GM18499 (cell line): ENCODE results near the gene P4HB.

Experiments used
- ATAC-seq: cut with Tn5 transposase; IDR thresholded peaks from one replicate; pipeline ENCODE4 v1.9.1; 2021; ENCODE audit warnings: moderate number of reproducible peaks; ENCODE audit not compliant: insufficient read depth, unreplicated experiment

P4HB gene

DNA sequence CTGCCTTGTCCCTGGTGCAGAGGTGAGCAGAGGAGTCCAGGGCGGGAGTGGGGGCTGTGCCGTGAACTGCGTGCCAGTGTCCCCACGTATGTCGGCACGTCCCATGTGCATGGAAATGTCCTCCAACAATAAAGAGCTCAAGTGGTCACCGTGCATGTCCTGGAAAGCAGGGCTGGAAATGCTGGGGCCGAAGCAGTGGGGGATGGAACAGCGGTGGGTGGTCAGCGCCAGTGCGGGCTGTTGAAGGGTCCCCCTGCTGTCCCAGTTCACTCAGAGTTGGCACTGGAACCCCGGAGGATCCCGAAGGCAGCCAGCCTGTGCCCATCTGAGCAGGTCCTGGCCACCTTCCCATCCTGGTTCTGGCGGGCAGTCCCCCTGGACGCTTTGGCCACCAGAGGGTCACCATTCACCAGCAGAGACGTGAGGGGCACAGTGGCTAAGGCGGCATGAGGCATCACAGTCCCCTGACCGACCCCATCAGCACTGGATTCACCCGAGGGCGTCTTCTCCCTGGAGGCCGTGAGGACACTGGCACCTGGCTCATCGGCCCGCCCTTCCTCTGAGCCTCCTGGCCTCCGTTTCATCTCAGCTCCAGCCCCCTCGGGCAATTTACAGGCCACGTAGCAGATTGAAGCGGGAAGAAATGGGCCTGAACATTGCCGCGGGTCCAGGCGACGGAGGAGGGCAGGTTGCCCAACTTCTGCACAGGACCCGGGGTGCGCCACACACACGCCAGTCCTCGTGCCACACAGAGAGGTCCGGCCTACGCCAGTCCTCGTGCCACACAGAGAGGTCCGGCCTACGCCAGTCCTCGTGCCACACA lies 46.3 kb downstream of the P4HB start:
- ATAC-seq, result no peak

DNA sequence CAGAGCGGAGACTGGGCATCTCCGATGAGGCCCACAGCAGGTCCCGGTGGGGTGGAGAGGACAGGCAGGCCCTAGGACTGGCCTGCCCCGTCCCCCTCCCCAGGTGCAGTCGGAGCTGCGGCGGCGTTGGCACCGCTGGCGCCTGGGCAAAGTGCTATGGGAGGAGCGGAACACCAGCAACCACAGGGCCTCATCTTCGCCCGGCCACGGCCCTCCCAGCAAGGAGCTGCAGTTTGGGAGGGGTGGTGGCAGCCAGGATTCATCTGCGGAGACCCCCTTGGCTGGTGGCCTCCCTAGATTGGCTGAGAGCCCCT lies 47.0 kb downstream of the P4HB start:
- ATAC-seq, result no peak

DNA sequence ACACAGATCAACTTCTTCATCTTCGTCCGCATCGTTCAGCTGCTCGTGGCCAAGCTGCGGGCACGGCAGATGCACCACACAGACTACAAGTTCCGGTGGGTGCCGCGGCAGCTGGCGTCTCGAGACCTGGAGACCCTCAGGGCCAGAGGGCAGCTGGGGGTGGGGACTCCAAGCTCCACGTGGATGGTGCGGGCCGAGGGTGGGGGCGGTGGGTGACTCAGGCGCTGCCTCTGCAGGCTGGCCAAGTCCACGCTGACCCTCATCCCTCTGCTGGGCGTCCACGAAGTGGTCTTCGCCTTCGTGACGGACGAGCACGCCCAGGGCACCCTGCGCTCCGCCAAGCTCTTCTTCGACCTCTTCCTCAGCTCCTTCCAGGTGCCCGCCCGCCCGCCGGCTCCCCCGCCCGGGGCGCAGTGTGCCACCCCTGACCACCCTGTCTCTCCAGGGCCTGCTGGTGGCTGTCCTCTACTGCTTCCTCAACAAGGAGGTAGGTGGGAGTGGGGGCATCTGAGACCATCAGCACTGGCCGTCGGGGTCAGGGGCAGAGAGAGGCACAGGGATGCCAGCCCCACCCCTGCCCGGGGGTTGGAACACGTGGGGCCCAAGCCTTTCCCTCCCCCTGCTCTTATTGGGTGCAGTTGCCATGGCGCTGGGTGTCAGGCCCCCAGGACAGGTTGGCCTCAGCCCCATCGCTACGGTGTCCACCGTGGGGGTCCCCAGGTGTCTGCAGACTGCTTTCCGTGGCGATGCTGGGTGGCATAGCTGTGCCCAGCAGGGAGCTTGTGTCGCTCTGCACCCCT lies 47.6 kb downstream of the P4HB start:
- ATAC-seq, result no peak

DNA sequence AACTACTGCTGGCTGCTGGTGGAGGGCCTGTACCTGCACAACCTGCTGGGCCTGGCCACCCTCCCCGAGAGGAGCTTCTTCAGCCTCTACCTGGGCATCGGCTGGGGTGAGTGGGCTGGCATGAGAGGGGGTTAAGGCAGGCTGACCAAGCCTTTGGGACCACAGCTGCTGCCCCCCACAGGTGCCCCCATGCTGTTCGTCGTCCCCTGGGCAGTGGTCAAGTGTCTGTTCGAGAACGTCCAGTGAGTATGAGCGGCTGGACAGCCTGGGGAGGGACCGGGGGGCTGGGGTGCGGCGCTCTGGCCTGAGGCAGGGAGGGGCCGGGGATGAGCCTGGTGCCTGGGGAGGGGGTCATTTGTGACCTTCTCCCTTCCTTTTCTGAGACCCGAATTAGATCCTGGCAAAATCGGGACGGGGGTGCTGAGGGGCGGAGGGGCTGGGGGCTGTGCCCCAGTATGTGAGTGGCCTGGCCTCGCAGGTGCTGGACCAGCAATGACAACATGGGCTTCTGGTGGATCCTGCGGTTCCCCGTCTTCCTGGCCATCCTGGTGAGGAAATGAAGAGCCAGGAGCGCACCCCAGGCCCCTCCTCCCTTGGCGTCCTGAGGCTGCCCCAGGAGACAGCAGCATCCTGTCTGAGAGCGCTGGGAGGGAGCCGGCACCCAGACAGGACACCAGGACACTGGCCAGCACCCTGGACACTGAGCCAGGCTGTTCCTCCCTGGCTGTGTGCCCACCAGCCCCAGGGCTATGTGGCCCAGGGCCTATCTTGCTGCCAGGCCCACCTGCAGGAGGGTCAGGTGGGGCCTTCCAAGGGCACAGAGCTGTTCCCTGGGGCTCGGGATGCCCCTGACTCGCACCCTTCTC lies 48.4 kb downstream of the P4HB start:
- ATAC-seq, result no peak

DNA sequence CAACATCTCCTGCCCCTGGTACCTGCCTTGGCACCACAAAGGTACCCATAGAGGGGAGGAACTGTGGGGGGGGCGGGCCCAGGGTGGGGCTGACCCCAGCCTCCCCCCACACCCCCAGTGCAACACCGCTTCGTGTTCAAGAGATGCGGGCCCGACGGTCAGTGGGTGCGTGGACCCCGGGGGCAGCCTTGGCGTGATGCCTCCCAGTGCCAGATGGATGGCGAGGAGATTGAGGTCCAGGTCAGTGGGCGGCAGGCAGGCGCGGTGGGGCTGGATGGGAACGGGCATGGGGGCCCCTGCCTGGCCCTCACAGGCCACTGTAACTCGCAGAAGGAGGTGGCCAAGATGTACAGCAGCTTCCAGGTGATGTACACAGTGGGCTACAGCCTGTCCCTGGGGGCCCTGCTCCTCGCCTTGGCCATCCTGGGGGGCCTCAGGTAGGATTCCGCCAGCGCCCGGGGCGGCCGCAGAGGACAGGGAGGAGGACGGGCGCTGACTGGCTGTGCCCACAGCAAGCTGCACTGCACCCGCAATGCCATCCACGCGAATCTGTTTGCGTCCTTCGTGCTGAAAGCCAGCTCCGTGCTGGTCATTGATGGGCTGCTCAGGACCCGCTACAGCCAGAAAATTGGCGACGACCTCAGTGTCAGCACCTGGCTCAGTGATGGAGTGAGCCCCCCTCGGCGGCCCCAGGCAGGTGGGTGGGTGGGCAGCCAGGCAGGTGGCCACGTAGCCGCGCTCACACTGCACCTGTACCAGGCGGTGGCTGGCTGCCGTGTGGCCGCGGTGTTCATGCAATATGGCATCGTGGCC lies 49.2 kb downstream of the P4HB start:
- no peak for ATAC-seq

DNA sequence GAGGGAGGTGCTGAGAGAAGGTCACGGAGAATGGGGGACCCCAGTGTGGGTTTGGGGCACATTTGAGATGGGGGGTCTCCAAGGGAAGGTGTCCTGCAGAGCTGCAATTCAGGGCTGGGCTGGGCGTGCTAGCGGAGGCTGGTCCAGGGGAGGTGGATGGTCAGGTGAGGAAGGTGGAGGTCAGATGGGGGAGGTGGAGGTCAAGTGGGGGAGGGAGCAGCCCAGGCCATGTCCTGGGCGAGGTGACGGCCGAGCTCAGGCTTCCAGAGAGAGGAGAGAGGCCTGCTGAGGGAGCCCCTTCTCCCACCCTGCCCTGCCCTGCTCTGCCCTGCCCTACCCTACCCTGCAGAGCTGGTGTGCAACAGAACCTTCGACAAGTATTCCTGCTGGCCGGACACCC lies 49.9 kb downstream of the P4HB start:
- no peak for ATAC-seq

DNA sequence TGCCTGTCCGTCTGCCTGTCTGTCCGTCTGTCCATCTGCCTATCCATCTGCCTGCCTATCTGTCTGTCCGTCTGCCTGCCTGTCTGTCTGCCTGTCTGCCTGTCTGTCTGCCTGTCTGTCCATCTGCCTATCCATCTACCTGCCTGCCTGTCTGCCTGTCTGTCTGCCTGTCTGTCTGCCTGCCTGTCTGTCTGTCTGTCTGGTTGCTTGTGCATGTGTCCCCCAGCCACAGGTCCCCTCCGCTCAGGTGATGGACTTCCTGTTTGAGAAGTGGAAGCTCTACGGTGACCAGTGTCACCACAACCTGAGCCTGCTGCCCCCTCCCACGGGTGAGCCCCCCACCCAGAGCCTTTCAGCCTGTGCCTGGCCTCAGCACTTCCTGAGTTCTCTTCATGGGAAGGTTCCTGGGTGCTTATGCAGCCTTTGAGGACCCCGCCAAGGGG lies 50.8 kb downstream of the P4HB start:
- no peak for ATAC-seq

DNA sequence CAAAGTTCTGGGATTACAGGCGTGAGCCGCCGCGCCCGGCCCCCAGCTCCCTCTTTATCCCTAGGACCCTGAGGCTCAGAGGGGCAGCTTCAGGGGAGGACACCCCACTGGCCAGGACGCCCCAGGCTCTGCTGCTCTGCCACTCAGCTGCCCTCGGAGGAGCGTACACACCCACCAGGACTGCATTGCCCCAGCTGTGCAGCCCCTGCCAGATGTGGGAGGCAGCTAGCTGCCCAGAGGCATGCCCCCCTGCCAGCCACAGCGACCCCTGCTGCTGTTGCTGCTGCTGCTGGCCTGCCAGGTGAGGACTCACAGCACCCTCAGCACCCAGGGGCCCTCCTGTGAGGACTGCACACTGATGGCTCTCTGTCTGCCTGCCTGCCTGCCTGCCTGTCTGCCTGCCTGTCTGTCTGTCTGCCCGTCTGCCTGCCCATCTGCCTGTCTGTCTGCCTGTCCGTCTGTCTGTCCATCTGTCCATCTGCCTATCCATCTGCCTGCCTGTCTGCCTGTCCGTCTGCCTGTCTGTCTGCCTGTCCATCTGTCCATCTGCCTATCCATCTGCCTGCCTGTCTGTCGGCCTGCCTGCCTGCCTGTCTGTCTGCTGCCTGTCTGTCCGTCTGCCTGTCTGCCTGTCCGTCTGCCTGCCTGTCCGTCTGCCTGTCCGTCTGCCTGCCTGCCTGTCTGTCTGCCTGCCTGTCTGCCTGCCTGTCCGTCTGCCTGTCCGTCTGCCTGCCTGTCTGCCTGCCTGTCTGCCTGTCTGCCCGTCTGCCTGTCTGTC lies 51.4 kb downstream of the P4HB start:
- no peak for ATAC-seq

DNA sequence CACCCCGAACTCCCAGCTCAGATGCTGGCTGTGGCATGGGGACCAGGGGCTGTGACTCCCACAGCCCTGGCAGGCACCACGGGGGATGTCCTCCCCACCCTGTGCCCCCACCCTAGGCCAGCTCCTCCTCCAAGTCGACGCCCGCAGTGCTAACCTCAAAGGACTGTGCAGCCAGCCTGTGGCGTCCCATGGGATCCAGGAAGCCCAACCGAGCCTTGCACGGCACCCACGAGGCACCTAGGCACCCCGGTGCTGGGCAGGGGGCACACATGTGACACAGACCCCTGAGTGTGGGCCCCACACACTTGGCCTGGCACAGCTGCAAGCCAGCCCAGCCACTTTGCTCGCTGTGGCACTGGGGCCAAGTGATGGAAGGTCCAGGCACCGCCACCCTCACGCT lies 52.5 kb downstream of the P4HB start:
- no peak for ATAC-seq

DNA sequence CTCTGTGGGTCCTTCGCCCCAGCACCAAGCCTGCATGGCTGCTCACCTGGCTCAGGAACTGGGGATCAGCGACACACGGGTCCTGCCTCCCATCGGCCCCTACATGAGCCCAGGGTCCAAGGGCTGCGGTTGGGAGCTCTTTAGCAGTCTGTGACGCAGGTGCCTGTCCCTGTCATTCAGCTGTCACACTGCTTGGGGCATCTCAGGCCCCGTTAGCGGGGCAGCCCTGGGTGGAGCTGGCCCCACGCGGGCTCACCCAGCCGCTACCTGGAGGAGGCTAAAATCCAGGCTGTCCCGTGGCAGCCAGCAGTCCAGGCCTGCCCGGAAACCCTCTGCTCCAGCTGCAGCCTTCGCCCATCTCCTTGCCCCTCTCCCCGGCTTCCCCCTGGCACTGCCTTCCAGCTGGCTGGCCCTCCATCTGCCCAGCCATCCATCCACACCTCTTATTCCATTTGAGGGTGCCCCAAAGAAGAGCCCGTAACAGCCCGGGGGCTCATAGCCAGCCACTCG lies 53.1 kb downstream of the P4HB start:
- no peak for ATAC-seq

DNA sequence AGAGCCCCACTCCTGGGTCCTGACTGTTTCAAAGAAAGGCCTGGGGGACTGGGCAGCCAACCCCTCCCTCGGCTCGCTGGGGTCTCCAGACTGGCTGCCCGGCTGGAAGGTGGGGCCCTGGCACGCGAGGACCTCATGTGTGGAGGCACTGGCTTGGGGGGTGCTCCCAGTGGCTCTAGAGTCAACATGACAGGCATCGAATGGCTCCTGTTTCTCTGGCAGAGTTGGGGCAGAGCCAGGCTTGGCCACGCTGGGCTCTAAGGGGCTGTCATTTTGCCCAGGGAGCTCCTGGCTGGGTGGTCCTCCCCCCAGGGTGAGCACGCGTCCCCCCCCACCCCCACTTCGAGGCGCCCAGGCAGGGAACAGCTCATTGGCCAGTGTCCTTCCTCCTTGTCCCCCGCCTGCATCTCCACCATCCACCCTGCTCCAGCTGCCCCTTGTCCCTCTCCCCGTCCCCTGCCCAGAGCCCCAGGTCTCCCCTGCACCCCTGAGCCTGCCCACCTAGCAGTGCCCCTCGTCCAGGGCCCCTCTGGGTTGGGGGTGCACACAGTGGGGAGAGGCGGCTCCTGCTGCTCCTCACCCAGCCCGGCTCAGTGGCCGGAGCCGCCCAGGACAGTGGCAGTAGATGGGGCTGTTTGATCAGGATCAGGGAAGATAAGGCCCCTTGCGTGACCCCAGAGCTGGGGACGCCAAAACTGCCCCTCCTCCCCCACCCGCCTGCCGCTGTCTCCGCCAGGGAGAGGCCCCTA lies 53.7 kb downstream of the P4HB start:
- ATAC-seq, result no peak

DNA sequence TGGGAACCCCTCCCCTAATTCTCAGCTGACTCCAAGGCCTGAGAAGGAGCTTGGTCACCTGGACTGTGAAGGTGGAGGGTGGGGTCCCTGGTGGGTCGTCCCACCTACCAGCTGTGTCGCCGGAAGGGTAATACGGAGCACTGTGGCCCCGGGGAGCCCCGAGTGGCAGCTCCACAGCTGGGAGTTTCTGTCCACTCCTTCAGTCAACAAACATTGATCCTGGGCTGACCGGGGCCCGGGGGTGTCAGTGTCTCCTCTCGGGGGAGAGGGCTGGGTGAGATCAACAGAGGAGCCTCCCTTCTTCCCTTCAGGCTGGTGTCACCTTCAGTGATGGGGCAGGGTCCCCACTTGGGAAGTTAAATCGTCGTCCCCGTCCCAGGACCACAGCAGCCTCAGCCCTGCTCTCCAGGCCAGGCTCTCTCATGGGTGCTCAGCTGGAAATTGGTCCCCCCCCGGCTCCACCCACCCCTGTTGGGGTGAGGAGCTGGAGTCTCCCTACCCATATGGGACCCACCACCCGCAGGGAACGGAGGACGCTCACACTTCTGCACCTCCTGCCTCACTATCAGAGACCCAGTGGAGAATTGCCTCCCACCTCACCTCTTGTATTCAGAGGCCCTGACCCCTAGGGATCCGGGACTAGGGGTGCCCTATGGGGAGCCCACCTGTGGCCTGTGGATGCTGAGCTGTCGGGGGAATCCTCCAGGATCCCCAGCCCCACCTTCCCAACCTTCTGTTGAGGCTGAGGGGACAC lies 54.5 kb downstream of the P4HB start:
- ATAC-seq, result no peak

DNA sequence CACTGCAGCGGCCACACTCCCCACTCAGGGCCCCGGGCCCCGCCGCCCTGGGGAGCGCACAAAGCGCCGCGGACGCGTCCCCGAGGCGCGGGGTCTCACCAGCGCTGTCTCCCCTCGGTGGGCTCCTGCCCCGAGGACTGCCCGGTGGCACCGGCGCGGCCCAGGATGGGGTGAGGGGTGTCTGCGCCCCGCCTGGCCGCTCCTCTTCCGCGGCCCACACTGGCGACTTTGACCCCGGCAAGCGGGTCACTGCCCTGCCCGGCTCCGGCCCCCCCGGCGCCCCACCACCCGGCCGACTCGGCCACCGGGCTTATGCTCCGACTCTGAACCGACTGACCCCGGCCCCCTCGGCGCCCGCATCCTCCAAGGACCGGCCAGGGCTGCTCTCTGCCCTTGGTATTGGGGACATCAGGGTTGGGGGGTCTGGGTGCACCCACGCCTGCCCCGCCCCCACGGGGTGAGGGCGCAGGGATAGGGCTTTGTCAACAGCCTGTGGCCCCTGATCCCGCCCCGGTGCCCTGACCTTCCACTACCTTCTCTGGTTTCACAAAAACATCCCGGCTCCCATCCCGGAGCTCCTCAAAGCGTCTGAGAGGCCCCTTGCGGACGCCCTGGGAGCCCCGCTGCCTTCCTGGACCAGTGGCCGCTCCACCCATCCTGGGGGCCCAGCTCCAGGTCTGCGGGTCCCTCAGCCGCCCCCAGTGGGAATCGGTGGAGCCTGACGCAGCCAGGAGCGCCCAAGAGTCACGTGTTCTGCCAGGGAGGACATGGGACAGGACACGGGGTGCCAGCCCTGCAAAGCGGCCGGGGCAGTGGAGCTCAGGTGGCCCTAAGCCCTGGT lies 55.6 kb downstream of the P4HB start:
- no peak for ATAC-seq

DNA sequence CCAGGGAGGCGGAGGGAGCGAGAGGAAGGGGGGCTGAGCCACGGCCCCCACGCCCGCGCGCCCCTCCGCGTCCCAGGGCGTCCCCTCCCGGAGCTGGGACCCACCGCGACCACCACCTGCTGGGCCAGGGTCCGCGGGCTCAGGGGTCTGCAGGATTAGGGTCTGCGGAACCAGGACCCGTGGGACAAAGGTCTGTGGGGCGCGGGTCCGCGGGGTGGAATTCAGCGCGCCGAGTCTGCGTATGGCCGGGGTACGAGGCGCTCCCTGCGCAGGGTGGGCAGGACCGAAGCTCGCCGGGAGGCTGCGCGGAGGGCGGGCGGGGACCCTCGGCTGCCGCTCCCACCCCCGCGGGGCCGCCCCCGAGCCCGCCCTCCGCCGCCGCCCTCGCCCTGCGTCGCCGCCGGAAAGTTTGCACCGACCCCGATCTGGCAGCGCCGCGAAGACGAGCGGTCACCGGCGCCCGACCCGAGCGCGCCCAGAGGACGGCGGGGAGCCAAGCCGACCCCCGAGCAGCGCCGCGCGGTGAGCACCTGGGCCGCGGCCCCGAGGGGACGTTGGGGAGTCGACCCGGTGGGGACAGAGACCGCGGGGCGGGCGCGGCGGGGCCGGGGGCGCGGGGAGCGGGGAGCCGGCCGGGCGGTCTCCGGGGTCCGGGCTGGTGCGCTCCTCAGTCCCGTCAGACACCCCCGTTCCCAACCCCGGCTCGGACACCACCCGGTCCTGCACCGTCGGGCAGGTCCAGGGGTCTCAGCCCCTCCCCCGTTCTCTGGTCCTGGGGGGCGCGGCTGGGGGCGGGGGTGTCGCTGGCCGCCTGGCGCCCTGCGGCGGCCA lies 56.4 kb downstream of the P4HB start, which contains the start of gene GCGR:
Gene GCGR (plus strand): TSS at position 423 of the 831 bp plus-strand sequence. CDS start 4,869 bp downstream, outside the sequence.
- ATAC-seq, result no peak

DNA sequence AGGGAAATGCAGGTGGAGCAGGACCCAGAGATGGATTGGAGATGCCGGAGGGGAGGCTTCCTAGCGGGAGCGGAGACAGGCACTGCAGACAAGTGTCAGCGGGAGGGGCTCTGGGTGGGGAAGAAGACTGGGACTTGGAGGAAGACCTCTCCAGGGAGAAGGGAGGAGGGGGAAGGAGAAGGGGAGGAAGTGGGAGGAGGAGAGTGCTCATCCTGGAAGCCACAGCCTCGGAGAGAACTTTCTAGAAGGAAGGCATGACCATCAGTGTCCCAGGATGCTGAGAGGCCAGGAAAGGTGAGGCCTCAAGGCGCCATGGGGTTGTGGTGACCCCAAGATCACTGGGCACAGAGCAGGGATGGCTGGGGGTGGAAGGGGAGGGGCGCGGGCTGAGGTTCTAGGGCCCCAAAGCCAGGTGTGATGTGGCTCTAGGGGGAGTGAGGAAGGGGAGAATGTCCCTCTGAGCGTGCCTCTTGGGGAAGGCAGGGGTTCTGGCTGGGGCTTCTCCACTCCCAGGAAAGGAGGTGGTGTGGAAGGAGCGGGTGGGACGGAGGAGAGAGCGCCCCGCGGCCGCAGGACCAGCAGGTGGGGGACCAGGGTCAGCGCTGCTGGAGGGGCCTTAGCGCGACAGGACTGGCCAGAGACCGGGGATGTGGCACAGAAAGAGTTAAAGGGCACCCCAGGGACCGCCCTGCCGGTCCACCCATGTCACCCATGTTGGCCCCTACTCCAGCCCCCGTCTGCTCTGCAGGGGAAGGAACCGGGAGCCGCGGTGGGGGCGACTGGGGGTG lies 57.3 kb downstream of the P4HB start:
- ATAC-seq, result no peak
